Neural progenitor cell (in vitro differentiated cells): ENCODE measurements around the gene MORN5. TPM values are rescaled to one million over a fixed set of nuclear protein-coding genes. Genes with fewer than 3 reads are reported as not detected.

Experiments used
- DNase-seq: peaks from one replicate; pipeline ENCODE4 v3.0.0-alpha.2; 2016; ENCODE audit warnings: low spot score
- H2AFZ ChIP-seq: fragments of 200-600 bp; sonication (generic); replicated peaks from 2 replicates; pipeline ENCODE4 v1.6.1; 2016; ENCODE audit warnings: antibody characterized with exemption
- H3F3A ChIP-seq: fragments of 200-600 bp; sonication (generic); 2 replicates; pipeline ENCODE4 v1.6.1; 2016; ENCODE audit warnings: antibody characterized with exemption, low read depth
- H3K27ac ChIP-seq: fragments of 200-600 bp; sonication (generic); 2 replicates; pipeline ENCODE4 v1.5.1; 2016; ENCODE audit warnings: mild to moderate bottlenecking
- H3K27me3 ChIP-seq: fragments of 200-600 bp; sonication (generic); 2 replicates; pipeline ENCODE4 v1.6.1; 2016; ENCODE audit warnings: mild to moderate bottlenecking, moderate library complexity
- H3K36me3 ChIP-seq: fragments of 200-600 bp; sonication (generic); 2 replicates; pipeline ENCODE4 v1.5.1; 2016
- H3K4me1 ChIP-seq: fragments of 200-600 bp; sonication (generic); 2 replicates; pipeline ENCODE4 v1.6.1; 2016; ENCODE audit warnings: mixed run types
- H3K4me2 ChIP-seq: fragments of 200-600 bp; sonication (generic); 2 replicates; pipeline ENCODE4 v1.6.1; 2016
- H3K4me3 ChIP-seq: fragments of 200-600 bp; sonication (generic); 2 replicates; pipeline ENCODE4 v1.5.1; 2016
- H3K79me2 ChIP-seq: fragments of 200-600 bp; sonication (generic); 2 replicates; pipeline ENCODE4 v1.6.1; 2016; ENCODE audit warnings: low read depth
- H3K9ac ChIP-seq: fragments of 200-600 bp; sonication (generic); 2 replicates; pipeline ENCODE4 v1.6.1; 2016
- H3K9me3 ChIP-seq: fragments of 200-600 bp; sonication (generic); 2 replicates; pipeline ENCODE4 v1.5.1; 2016; ENCODE audit warnings: low read depth
- H4K20me1 ChIP-seq: fragments of 200-600 bp; sonication (generic); 2 replicates; pipeline ENCODE4 v1.6.1; 2016; ENCODE audit warnings: low read depth
- H3K27ac Mint-ChIP-seq: 3 replicates; pipeline ENCODE4 v1.8.0; 2021; ENCODE audit warnings: mixed read lengths
- H3K27me3 Mint-ChIP-seq: 2 replicates; pipeline ENCODE4 v1.8.0; 2022; ENCODE audit warnings: low read depth, mild to moderate bottlenecking, inconsistent platforms, moderate library complexity, mixed read lengths; ENCODE audit not compliant: insufficient read depth
- H3K36me3 Mint-ChIP-seq: 3 replicates; pipeline ENCODE4 v1.8.0; 2021; ENCODE audit warnings: mixed read lengths
- H3K4me1 Mint-ChIP-seq: 3 replicates; pipeline ENCODE4 v1.8.0; 2021; ENCODE audit warnings: mixed read lengths
- H3K4me3 Mint-ChIP-seq: 3 replicates; pipeline ENCODE4 v1.8.0; 2021; ENCODE audit warnings: mild to moderate bottlenecking, moderate library complexity, mixed read lengths
- H3K9me3 Mint-ChIP-seq: 3 replicates; pipeline ENCODE4 v1.8.0; 2020; ENCODE audit warnings: mixed read lengths
- EZH2 ChIP-seq: fragments of 200-600 bp; sonication (generic); IDR thresholded peaks from 2 replicates; pipeline ENCODE4 v1.6.1; 2017; ENCODE audit warnings: antibody characterized with exemption, mild to moderate bottlenecking, moderate library complexity
- EZH2phosphoT487 ChIP-seq: fragments of 200-600 bp; sonication (generic); IDR thresholded peaks from 2 replicates; pipeline ENCODE4 v1.6.1; 2017; ENCODE audit warnings: antibody characterized with exemption
- total RNA-seq: library from RNA; depleted of rRNA; stranded (reverse); fragments of >200 nt; gene quantifications from 2 replicates; pipeline ENCODE4 v1.2.3, GENCODE V29; 2015; ENCODE audit warnings: low replicate concordance
- TF ChIP-seq, protein P1 (sequence below): fragments of 200-600 bp; sonication (generic); IDR thresholded peaks from 2 replicates; pipeline ENCODE4 v1.5.1; 2017; ENCODE audit warnings: antibody characterized with exemption, mild to moderate bottlenecking

MORN5 gene
- total RNA-seq, 1 donor from 2014 or later, result 3.7 TPM

DNA sequence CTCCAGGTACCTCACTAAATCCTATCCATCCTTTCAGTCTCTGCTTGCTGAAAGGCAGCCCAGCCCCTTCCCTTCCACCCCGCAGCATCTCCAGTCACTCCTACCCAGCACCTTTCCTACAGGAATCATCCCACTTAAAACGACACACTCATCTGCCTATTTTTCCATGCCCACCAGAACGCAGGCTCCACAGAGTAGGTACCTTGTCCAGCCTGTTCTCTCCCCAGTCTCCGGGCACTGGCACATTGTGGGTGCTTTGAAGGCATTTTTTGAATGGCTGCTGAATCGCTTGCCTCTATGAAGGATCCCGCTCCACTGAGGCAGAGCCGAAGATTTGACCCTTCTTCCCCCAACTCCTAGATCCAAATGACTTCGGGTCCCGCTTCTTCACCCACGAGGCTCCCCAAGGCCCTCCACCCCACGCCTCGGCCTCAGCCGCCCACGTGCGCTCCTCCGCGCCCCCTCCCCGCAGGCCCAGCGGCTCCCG lies 53.4 kb downstream of the MORN5 start:
- Histone ChIP-seq H3K27ac (no peak overlapping the region), H3F3A (peaks cover 8% of the 10 kb centered on the region), H3K9ac (no peak overlapping the region), H3K27me3 (peaks cover 91% of the 10 kb centered on the region), H4K20me1 (peaks cover 40% of the 10 kb centered on the region), H3K4me3 (peak overlapping the region; percentile 45), H3K79me2 (no peaks in the 10 kb centered on the region), H3K4me2 (peak overlapping the region; percentile 71), H2AFZ (peak overlapping the region; percentile 57), H3K36me3 (no peaks in the 10 kb centered on the region), H3K9me3 (no peaks in the 10 kb centered on the region), H3K4me1 (no peaks in the 10 kb centered on the region)
- H3K27ac Mint-ChIP-seq, result no peak overlapping the region
- peaks cover 69% of the 10 kb centered on the region for H3K27me3 Mint-ChIP-seq
- peaks cover 4% of the 10 kb centered on the region for H3K4me1 Mint-ChIP-seq
- DNase-seq, result no peak
- H3K36me3 Mint-ChIP-seq, result no peaks in the 10 kb centered on the region
- TF ChIP-seq EZH2phosphoT487 (no peak), EZH2 (no peak)
- TF ChIP-seq, protein P1, sequence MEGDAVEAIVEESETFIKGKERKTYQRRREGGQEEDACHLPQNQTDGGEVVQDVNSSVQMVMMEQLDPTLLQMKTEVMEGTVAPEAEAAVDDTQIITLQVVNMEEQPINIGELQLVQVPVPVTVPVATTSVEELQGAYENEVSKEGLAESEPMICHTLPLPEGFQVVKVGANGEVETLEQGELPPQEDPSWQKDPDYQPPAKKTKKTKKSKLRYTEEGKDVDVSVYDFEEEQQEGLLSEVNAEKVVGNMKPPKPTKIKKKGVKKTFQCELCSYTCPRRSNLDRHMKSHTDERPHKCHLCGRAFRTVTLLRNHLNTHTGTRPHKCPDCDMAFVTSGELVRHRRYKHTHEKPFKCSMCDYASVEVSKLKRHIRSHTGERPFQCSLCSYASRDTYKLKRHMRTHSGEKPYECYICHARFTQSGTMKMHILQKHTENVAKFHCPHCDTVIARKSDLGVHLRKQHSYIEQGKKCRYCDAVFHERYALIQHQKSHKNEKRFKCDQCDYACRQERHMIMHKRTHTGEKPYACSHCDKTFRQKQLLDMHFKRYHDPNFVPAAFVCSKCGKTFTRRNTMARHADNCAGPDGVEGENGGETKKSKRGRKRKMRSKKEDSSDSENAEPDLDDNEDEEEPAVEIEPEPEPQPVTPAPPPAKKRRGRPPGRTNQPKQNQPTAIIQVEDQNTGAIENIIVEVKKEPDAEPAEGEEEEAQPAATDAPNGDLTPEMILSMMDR, result no peak
- peaks cover 12% of the 10 kb centered on the region for H3K9me3 Mint-ChIP-seq
- peak overlapping the region; percentile 71 for H3K4me3 Mint-ChIP-seq

DNA sequence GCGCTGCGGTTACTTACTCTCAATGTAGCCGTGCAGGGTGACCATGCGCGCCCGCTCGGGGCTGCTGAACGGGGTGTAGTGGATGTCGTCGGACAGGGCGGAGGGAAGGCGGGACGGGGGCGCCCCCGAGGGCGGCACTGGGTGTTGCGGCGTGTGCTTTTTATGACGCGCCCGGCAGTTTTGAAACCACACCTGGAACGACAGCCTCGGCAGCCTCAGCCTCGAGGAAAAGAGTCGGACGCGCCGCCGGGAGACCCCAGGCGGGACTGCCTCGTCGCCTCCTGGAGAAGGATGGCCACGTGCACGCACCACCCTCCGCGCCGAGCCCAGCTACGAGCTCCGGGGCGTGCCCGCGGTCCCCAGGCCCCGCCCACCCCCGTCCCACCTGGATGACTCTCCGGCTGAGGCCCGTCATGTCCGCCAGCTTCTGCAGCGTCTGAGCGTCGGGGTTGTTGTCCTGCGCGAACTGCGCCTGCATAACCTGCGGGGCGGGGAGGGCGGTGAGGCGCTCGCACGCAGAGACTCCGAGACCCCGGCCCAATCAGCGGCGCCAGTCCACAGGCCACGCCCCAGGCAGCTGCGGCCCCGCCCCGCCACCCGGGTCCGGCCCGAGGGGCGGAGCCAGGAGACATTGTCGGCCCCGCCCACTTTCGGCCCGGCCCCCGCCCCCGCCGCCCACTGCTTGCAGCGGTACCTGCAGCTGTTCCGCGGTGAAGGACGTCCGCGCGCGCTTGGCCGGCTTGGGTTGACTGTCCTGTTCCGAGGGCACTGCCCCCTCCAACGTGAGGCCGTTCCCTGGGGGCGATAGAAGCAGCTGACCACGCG lies 54.1 kb downstream of the MORN5 start:
- Histone ChIP-seq H3K27me3 (peaks cover 94% of the 10 kb centered on the region), H3K79me2 (no peaks in the 10 kb centered on the region), H3K4me1 (peaks cover 3% of the 10 kb centered on the region), H3K4me2 (peak overlapping the region; percentile 71), H3F3A (peaks cover 8% of the 10 kb centered on the region), H3K27ac (no peak overlapping the region), H3K9me3 (no peaks in the 10 kb centered on the region), H3K9ac (no peak overlapping the region), H3K4me3 (peak overlapping the region; percentile 45), H3K36me3 (no peaks in the 10 kb centered on the region), H4K20me1 (peaks cover 47% of the 10 kb centered on the region), H2AFZ (peak overlapping the region; percentile 57)
- Mint-ChIP-seq H3K9me3 (peaks cover 15% of the 10 kb centered on the region), H3K36me3 (no peaks in the 10 kb centered on the region), H3K4me3 (peak overlapping the region; percentile 74), H3K27me3 (peaks cover 74% of the 10 kb centered on the region), H3K27ac (no peak overlapping the region), H3K4me1 (peaks cover 8% of the 10 kb centered on the region)
- peak; percentile 93 for DNase-seq
- peak; percentile 82 for TF ChIP-seq EZH2phosphoT487
- TF ChIP-seq, protein P1, result peak; percentile 17
- peak; percentile 75 for TF ChIP-seq EZH2

DNA sequence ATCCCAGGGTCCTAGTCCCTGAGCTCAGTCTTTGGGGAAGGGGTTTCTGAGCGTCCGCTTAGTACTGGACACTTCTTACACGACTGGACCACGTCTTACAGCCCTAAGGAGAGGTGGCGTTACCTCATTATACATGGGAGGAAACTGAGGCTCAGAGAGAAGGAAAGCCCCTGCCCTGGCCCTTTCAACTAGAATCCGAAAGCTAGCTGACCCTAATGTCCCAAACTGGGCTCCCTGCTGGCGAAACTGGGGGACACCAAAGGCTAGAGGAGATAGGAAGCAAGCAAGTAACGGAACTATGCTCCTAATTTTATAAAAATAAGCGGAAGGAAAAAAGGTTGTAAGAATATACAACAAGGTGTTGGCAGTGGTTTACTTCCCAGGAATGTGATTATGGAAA lies 54.8 kb downstream of the MORN5 start:
- no peak overlapping the region for H3K27ac Mint-ChIP-seq
- no peak overlapping the region for H2AFZ ChIP-seq

More for the DNA sequence above, 54.8 kb downstream of the MORN5 start:
- Histone ChIP-seq H3K4me3 (peak overlapping the region; percentile 45), H3K27ac (no peak overlapping the region), H3K4me1 (peaks cover 9% of the 10 kb centered on the region), H3K4me2 (peak overlapping the region; percentile 71), H3K9me3 (no peaks in the 10 kb centered on the region), H3K36me3 (no peaks in the 10 kb centered on the region), H4K20me1 (peaks cover 54% of the 10 kb centered on the region), H3K79me2 (no peaks in the 10 kb centered on the region), H3K27me3 (peaks cover 100% of the 10 kb centered on the region), H3K9ac (no peak overlapping the region), H3F3A (peaks cover 8% of the 10 kb centered on the region)
- peaks cover 15% of the 10 kb centered on the region for H3K9me3 Mint-ChIP-seq
- TF ChIP-seq EZH2 (peak; percentile 3), EZH2phosphoT487 (peak; percentile 8)
- TF ChIP-seq, protein P1, result no peak
- DNase-seq, result no peak
- H3K4me1 Mint-ChIP-seq, result peaks cover 8% of the 10 kb centered on the region
- H3K4me3 Mint-ChIP-seq, result peak overlapping the region; percentile 74
- H3K27me3 Mint-ChIP-seq, result peaks cover 79% of the 10 kb centered on the region
- no peaks in the 10 kb centered on the region for H3K36me3 Mint-ChIP-seq
